ENCODE data around the gene CD9.

GRCh38 chr12:6226679-6227051, 26.5 kb downstream of the CD9 start:
- TF ChIP-seq FOXP2 (optimal IDR thresholded peaks at IDR 0.05; ENCODE audit: control extremely low read depth, extremely low read length, insufficient read depth) = no peak
- no peak for TF ChIP-seq EZH2 (IDR thresholded peaks at IDR 0.05)
- TF ChIP-seq POLR2AphosphoS5 (IDR thresholded peaks at IDR 0.05; ENCODE audit: borderline replicate concordance, low read depth, low read length) = no peak

Measured in SK-N-MC (cell line).